Stimulated activated CD8-positive, alpha-beta memory T cell treated with anti-CD3 and anti-CD28 coated beads, Interleukin-4, amount 100 ng/mL, for 24 hours (primary cell): ENCODE data around the gene KRTAP20-4.

Source experiments
- DNase-seq: peaks from one replicate; pipeline ENCODE4 v3.0.0-alpha.2; 2020; ENCODE audit warnings: low read depth

Gene KRTAP20-4

DNA sequence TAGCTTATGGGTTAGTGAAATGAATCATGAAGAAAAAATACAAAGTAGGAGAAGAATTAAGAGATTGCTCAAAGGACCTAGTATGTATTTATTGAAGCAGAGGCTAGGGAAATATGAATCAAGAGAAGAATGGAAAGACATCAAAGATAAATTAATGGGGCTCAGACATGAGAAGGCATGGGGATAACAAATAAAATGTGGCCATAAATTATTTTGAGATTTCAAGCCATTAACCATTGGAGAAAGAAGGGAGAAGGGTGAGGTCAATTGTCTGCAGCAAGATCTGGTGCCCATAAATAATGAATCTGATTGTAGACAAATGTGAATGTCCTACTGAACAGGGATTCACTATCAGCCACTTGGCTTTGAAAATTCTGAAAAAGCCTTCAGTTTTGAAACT lies 32.5 kb downstream of the KRTAP20-4 start:
- DNase-seq, result no peak

- DNase-seq, result no peak
These were observed 48.3 kb downstream of the KRTAP20-4 start for GRCh38 chr21:30668776-30669175.
